ENCODE measurements around the gene SLC35F2. TPM values are rescaled to one million over a fixed set of nuclear protein-coding genes. Genes with fewer than 3 reads are reported as not detected.

The SLC35F2 gene
- total RNA-seq, 1 donor = 14.7 TPM

DNA sequence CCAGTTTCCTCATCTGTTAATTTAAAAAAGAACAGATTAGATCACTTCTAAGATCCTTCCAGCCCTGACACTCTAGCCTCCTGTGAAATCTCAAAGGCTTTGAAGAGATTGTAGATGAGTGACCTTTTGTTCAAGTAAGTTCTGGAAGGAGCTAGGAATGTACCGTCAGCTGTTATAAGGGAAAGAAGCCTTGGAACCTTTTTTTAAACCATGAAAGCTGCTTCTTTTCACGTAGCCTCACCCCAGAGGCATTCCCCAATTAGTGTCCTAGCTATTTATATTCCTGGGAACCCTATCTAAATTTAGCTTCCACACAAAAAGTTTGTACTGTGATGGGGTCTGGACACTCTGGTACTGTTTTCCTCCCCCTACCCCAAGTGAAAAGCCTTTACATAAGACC, 111.0 kb downstream of the SLC35F2 start:
- peak; percentile 31 for DNase-seq (ENCODE audit: low read depth)
- TF ChIP-seq, protein P1, sequence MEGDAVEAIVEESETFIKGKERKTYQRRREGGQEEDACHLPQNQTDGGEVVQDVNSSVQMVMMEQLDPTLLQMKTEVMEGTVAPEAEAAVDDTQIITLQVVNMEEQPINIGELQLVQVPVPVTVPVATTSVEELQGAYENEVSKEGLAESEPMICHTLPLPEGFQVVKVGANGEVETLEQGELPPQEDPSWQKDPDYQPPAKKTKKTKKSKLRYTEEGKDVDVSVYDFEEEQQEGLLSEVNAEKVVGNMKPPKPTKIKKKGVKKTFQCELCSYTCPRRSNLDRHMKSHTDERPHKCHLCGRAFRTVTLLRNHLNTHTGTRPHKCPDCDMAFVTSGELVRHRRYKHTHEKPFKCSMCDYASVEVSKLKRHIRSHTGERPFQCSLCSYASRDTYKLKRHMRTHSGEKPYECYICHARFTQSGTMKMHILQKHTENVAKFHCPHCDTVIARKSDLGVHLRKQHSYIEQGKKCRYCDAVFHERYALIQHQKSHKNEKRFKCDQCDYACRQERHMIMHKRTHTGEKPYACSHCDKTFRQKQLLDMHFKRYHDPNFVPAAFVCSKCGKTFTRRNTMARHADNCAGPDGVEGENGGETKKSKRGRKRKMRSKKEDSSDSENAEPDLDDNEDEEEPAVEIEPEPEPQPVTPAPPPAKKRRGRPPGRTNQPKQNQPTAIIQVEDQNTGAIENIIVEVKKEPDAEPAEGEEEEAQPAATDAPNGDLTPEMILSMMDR (IDR thresholded peaks at IDR 0.05; ENCODE audit: insufficient read depth, low read depth, low read length) = no peak

GRCh38 chr11:107744736-107745135, 113.9 kb downstream of the SLC35F2 start:
- TF ChIP-seq, protein P1 (IDR thresholded peaks at IDR 0.05; ENCODE audit: insufficient read depth, low read depth, low read length) = no peak
- no peak for DNase-seq (ENCODE audit: low read depth)

More for the DNA sequence above, 111.0 kb downstream of the SLC35F2 start:
- no peak overlapping the region for H3K4me3 ChIP-seq (ENCODE audit: low read depth, low read length)

DNA sequence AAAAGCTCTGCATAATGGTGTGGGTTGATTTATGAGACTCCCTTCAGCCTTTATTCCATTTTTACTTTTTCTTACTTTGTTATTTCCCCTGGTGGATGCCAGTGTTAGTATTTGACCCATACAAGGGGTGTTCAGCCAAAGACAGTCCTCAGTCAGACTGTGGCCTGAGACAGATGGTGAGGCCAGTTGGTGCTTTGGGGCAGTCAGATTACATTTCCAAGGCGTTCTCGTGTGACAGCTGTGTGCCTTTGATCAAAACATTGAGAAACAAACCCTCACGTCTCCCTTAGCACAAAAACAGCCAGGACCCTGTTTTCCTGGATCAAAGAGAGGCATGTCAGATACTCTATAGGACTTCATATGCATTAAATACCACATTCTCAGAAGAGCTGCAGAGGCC, 115.4 kb downstream of the SLC35F2 start:
- no peak for DNase-seq (ENCODE audit: low read depth)
- TF ChIP-seq, protein P1 (IDR thresholded peaks at IDR 0.05; ENCODE audit: insufficient read depth, low read depth, low read length) = no peak
- H3K4me3 ChIP-seq (ENCODE audit: low read depth, low read length) = no peak overlapping the region

More at GRCh38 chr11:107744736-107745135, 113.9 kb downstream of the SLC35F2 start:
- H3K4me3 ChIP-seq (ENCODE audit: low read depth, low read length) = no peak overlapping the region

DNA sequence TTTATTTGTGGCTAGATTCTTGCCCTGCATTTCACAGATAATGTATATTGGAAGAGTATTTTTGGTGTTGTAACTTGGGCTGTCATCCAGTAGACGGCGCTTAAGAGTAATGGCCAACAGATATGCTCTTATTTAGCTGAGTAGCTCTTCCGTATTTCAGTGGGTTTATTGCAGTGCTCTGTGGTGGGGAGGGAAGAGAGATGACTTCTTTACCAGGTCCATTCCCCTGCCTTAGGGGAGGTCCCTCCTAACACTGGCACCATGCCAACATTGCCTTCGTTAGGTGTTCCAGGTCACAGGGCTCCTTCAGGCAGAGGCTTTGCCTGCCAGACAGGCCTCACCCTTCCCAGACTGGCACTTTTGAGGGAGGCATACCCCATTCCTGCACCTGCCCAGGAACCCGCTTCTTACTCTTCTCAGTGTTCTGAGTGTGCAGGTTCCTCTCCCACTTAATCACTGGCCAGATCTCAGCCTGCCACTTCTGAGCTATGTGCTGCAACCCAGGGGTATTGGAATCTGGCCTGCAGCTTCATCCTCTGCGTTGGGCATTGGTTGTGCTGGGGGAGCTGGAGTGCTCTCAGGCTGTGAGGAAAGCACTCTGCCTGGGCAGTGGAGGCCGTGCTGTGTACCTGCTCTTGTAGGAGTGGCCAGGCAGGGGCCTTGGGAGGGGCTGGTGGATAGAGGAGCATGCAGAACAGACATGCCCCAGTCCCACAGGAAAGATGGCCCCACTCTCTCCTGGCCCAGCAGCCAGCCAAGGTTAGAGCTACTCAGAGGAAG, 117.4 kb downstream of the SLC35F2 start:
- TF ChIP-seq, protein P1 (IDR thresholded peaks at IDR 0.05; ENCODE audit: insufficient read depth, low read depth, low read length) = peak; percentile 65

More for the DNA sequence above, 117.4 kb downstream of the SLC35F2 start:
- peak; percentile 37 for DNase-seq (ENCODE audit: low read depth)
- H3K4me3 ChIP-seq (ENCODE audit: low read depth, low read length) = no peak overlapping the region

Other genes with a start within 250 kb of the SLC35F2 start
- gene SLN, start 146.7 kb downstream of the SLC35F2 start, total RNA-seq = not detected in 2 replicates
- under 0.01 TPM in 1 of 2 replicates, not detected in the other for gene RAB39A, start 69.7 kb upstream of the SLC35F2 start, total RNA-seq
- gene CUL5, start 150.1 kb upstream of the SLC35F2 start, total RNA-seq = 39.9 and 61.3 TPM in 2 replicates

Measured in fibroblast of villous mesenchyme (primary cell).